Measurements from ENCODE around the gene SLC22A12.

- TF ChIP-seq EZH2 (IDR thresholded peaks at IDR 0.05) (no peak), POLR2AphosphoS5 (IDR thresholded peaks at IDR 0.05; ENCODE audit: borderline replicate concordance, low read depth, low read length) (no peak), FOXP2 (optimal IDR thresholded peaks at IDR 0.05; ENCODE audit: control extremely low read depth, extremely low read length, insufficient read depth) (no peak)
Measured at GRCh38 chr11:64542172-64543125, 48.6 kb upstream of the SLC22A12 start.
